ENCODE results near the gene KRTAP5-10. TPM values are rescaled to one million over a fixed set of nuclear protein-coding genes. Genes with fewer than 3 reads are reported as not detected.

Gene KRTAP5-10, protein sequence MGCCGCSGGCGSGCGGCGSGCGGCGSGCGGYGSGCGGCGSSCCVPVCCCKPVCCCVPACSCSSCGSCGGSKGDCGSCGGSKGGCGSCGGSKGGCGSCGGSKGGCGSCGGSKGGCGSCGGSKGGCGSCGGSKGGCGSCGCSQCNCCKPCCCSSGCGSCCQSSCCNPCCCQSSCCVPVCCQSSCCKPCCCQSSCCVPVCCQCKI
- not detected for polyA plus RNA-seq (2013, experiment 1 of 2)
- polyA plus RNA-seq (2013, experiment 2 of 2): not detected

GRCh38 chr11:71565263-71565662, at the start of gene KRTAP5-10:
TSS of gene KRTAP5-10 (plus strand) at chr11:71565563. CDS start at chr11:71565588, 25 bp downstream.
- H3K9ac ChIP-seq (ENCODE audit: low read length): no peak within 1 kb of the TSS
- H3K4me3 ChIP-seq (ENCODE audit: insufficient read depth in 1 of 2, low read depth in 1 of 2, low read length in 2 of 2): no peak within 1 kb of the TSS
- peaks cover 35 to 38% of the 10 kb centered on the region in 2 experiments for H3K27me3 ChIP-seq (ENCODE audit: control insufficient read depth in 1 of 2, insufficient read depth in 1 of 2, low read length in 2 of 2)
- H3K4ac ChIP-seq (ENCODE audit: low read depth in 1 of 2, low read length in 2 of 2): no peak within 1 kb of the TSS
- H2BK15ac ChIP-seq (ENCODE audit: low read depth, poor library complexity, severe bottlenecking): no peak within 1 kb of the TSS
- no peak within 1 kb of the TSS for H3K4me2 ChIP-seq (ENCODE audit: low read length, poor library complexity, severe bottlenecking)
- no peak within 1 kb of the TSS for H2AFZ ChIP-seq (ENCODE audit: low read depth, low read length)
- 55% methylated on average over 2 of the region's 5 CpGs for WGBS
- DNase-seq: no peak
- H3K4me1 ChIP-seq (ENCODE audit: control insufficient read depth, insufficient read depth, low read depth, low read length): no peaks in the 10 kb centered on the region
- no peaks in the 10 kb centered on the region for H3K36me3 ChIP-seq (ENCODE audit: control insufficient read depth in 1 of 2, insufficient read depth in 2 of 2, low read depth in 1 of 2, low read length in 2 of 2)
- H2BK120ac ChIP-seq (ENCODE audit: low read depth, low read length): no peak within 1 kb of the TSS
- no peaks in the 10 kb centered on the region for H3K79me1 ChIP-seq (replicated peaks; ENCODE audit: low read length, poor library complexity, severe bottlenecking)
- peaks cover 6% of the 10 kb centered on the region for H3K9me3 ChIP-seq (ENCODE audit: control insufficient read depth, low read length)
- no peak within 1 kb of the TSS for H3K18ac ChIP-seq (ENCODE audit: low read depth in 1 of 2, low read length in 2 of 2)
- no peak within 1 kb of the TSS for H3K23ac ChIP-seq (ENCODE audit: low read length in 2 of 2)
- H4K91ac ChIP-seq (ENCODE audit: low read length): no peak within 1 kb of the TSS
- no peak within 1 kb of the TSS for H2AK5ac ChIP-seq (ENCODE audit: low read length, severe bottlenecking)
- H2BK12ac ChIP-seq (ENCODE audit: low read length in 2 of 2): no peak within 1 kb of the TSS
- no peak within 1 kb of the TSS for H3K27ac ChIP-seq (ENCODE audit: low read length, poor library complexity, severe bottlenecking)
- H4K8ac ChIP-seq (ENCODE audit: low read length): no peak within 1 kb of the TSS
- no peak within 1 kb of the TSS for H2BK5ac ChIP-seq (ENCODE audit: low read depth, low read length, poor library complexity, severe bottlenecking)
- H3K14ac ChIP-seq (ENCODE audit: low read length in 2 of 2): peak within 1 kb of the TSS in 1 of 2 experiments; percentile 11

GRCh38 chr11:71518506-71519471, 46.6 kb upstream of the KRTAP5-10 start:
- Histone ChIP-seq H3K36me3 (ENCODE audit: control insufficient read depth in 1 of 2, insufficient read depth in 2 of 2, low read depth in 1 of 2, low read length in 2 of 2) (peaks cover 0 to 7% of the 10 kb centered on the region in 2 experiments), H2AFZ (ENCODE audit: low read depth, low read length) (no peak overlapping the region), H3K27ac (ENCODE audit: low read length, poor library complexity, severe bottlenecking) (no peak overlapping the region), H3K9me3 (ENCODE audit: control insufficient read depth, low read length) (peaks cover 3% of the 10 kb centered on the region), H3K79me1 (replicated peaks; ENCODE audit: low read length, poor library complexity, severe bottlenecking) (no peaks in the 10 kb centered on the region), H2BK5ac (ENCODE audit: low read depth, low read length, poor library complexity, severe bottlenecking) (no peak overlapping the region), H2BK12ac (ENCODE audit: low read length in 2 of 2) (no peak overlapping the region), H2BK15ac (ENCODE audit: low read depth, poor library complexity, severe bottlenecking) (no peak overlapping the region), H2BK120ac (ENCODE audit: low read depth, low read length) (no peak overlapping the region), H3K23ac (ENCODE audit: low read length in 2 of 2) (no peak overlapping the region), H2AK5ac (ENCODE audit: low read length, severe bottlenecking) (no peak overlapping the region), H3K9ac (ENCODE audit: low read length) (no peak overlapping the region), H3K4me2 (ENCODE audit: low read length, poor library complexity, severe bottlenecking) (no peak overlapping the region), H4K91ac (ENCODE audit: low read length) (no peak overlapping the region), H3K4me1 (ENCODE audit: control insufficient read depth, insufficient read depth, low read depth, low read length) (no peaks in the 10 kb centered on the region), H3K4ac (ENCODE audit: low read depth in 1 of 2, low read length in 2 of 2) (no peak overlapping the region), H3K27me3 (ENCODE audit: control insufficient read depth in 1 of 2, insufficient read depth in 1 of 2, low read length in 2 of 2) (no peaks in the 10 kb centered on the region), H3K18ac (ENCODE audit: low read depth in 1 of 2, low read length in 2 of 2) (no peak overlapping the region), H3K14ac (ENCODE audit: low read length in 2 of 2) (no peak overlapping the region), H3K4me3 (ENCODE audit: insufficient read depth in 1 of 2, low read depth in 1 of 2, low read length in 2 of 2) (no peak overlapping the region), H4K8ac (ENCODE audit: low read length) (no peak overlapping the region)
- no peak for DNase-seq
- WGBS: 95% methylated on average over 55 of the region's 55 CpGs

- Histone ChIP-seq H3K4ac (ENCODE audit: low read depth in 1 of 2, low read length in 2 of 2) (no peak overlapping the region), H3K9ac (ENCODE audit: low read length) (no peak overlapping the region), H2BK5ac (ENCODE audit: low read depth, low read length, poor library complexity, severe bottlenecking) (no peak overlapping the region), H4K8ac (ENCODE audit: low read length) (no peak overlapping the region), H3K79me1 (replicated peaks; ENCODE audit: low read length, poor library complexity, severe bottlenecking) (no peaks in the 10 kb centered on the region), H3K27ac (ENCODE audit: low read length, poor library complexity, severe bottlenecking) (no peak overlapping the region), H3K18ac (ENCODE audit: low read depth in 1 of 2, low read length in 2 of 2) (no peak overlapping the region), H3K9me3 (ENCODE audit: control insufficient read depth, low read length) (peaks cover 3% of the 10 kb centered on the region), H2BK15ac (ENCODE audit: low read depth, poor library complexity, severe bottlenecking) (no peak overlapping the region), H3K36me3 (ENCODE audit: control insufficient read depth in 1 of 2, insufficient read depth in 2 of 2, low read depth in 1 of 2, low read length in 2 of 2) (peaks cover 0 to 7% of the 10 kb centered on the region in 2 experiments), H4K91ac (ENCODE audit: low read length) (no peak overlapping the region), H2AK5ac (ENCODE audit: low read length, severe bottlenecking) (no peak overlapping the region), H3K23ac (ENCODE audit: low read length in 2 of 2) (no peak overlapping the region), H3K14ac (ENCODE audit: low read length in 2 of 2) (no peak overlapping the region), H2BK12ac (ENCODE audit: low read length in 2 of 2) (no peak overlapping the region), H3K27me3 (ENCODE audit: control insufficient read depth in 1 of 2, insufficient read depth in 1 of 2, low read length in 2 of 2) (no peaks in the 10 kb centered on the region), H3K4me2 (ENCODE audit: low read length, poor library complexity, severe bottlenecking) (no peak overlapping the region), H3K4me3 (ENCODE audit: insufficient read depth in 1 of 2, low read depth in 1 of 2, low read length in 2 of 2) (no peak overlapping the region), H3K4me1 (ENCODE audit: control insufficient read depth, insufficient read depth, low read depth, low read length) (no peaks in the 10 kb centered on the region), H2BK120ac (ENCODE audit: low read depth, low read length) (no peak overlapping the region), H2AFZ (ENCODE audit: low read depth, low read length) (no peak overlapping the region)
- DNase-seq: no peak
- 91% methylated on average over 10 of the region's 10 CpGs for WGBS
Measured at GRCh38 chr11:71519546-71519945, 45.8 kb upstream of the KRTAP5-10 start.

Data from mesenchymal stem cell (in vitro differentiated cells and primary cell).